ENCODE results near the gene FNBP1L.

The FNBP1L gene

GRCh38 chr1:93569489-93569888 is 121.6 kb downstream of the FNBP1L start:
- no peak for DNase-seq (ENCODE audit: low read depth in 2 of 2, low spot score in 1 of 2)

GRCh38 chr1:93571623-93572310 is 123.8 kb downstream of the FNBP1L start:
- DNase-seq (ENCODE audit: low read depth in 2 of 2, low spot score in 1 of 2) = no peak

- DNase-seq (ENCODE audit: low read depth in 2 of 2, low spot score in 1 of 2) = no peak
Measured at GRCh38 chr1:93573940-93574469, 126.1 kb downstream of the FNBP1L start.

GRCh38 chr1:93574511-93574910 is 126.6 kb downstream of the FNBP1L start:
- DNase-seq (ENCODE audit: low read depth in 2 of 2, low spot score in 1 of 2) = no peak

GRCh38 chr1:93574991-93575390 is 127.1 kb downstream of the FNBP1L start:
- no peak for DNase-seq (ENCODE audit: low read depth in 2 of 2, low spot score in 1 of 2)

GRCh38 chr1:93575621-93576284 is 127.8 kb downstream of the FNBP1L start:
- DNase-seq (ENCODE audit: low read depth in 2 of 2, low spot score in 1 of 2) = no peak

- no peak for DNase-seq (ENCODE audit: low read depth in 2 of 2, low spot score in 1 of 2)
Measured at GRCh38 chr1:93576346-93576745, 128.4 kb downstream of the FNBP1L start.

- no peak for DNase-seq (ENCODE audit: low read depth in 2 of 2, low spot score in 1 of 2)
Measured at GRCh38 chr1:93576746-93577145, 128.8 kb downstream of the FNBP1L start.

GRCh38 chr1:93577536-93578432 is 129.9 kb downstream of the FNBP1L start:
- no peak for DNase-seq (ENCODE audit: low read depth in 2 of 2, low spot score in 1 of 2)

- no peak for DNase-seq (ENCODE audit: low read depth in 2 of 2, low spot score in 1 of 2)
Measured at GRCh38 chr1:93578433-93578830, 130.5 kb downstream of the FNBP1L start.

- no peak for DNase-seq (ENCODE audit: low read depth in 2 of 2, low spot score in 1 of 2)
Measured at GRCh38 chr1:93578911-93579825, 131.2 kb downstream of the FNBP1L start.

GRCh38 chr1:93579891-93580290 is 132.0 kb downstream of the FNBP1L start:
- no peak for DNase-seq (ENCODE audit: low read depth in 2 of 2, low spot score in 1 of 2)

GRCh38 chr1:93581917-93582850 is 134.3 kb downstream of the FNBP1L start:
- DNase-seq (ENCODE audit: low read depth in 2 of 2, low spot score in 1 of 2) = no peak

GRCh38 chr1:93584261-93585003 is 136.5 kb downstream of the FNBP1L start:
- DNase-seq (ENCODE audit: low read depth in 2 of 2, low spot score in 1 of 2) = no peak

- no peak for DNase-seq (ENCODE audit: low read depth in 2 of 2, low spot score in 1 of 2)
Measured at GRCh38 chr1:93585059-93585966, 137.4 kb downstream of the FNBP1L start.

- no peak for DNase-seq (ENCODE audit: low read depth in 2 of 2, low spot score in 1 of 2)
Measured at GRCh38 chr1:93587354-93587753, 139.4 kb downstream of the FNBP1L start.

- DNase-seq (ENCODE audit: low read depth in 2 of 2, low spot score in 1 of 2) = no peak
Measured at GRCh38 chr1:93588206-93588605, 140.3 kb downstream of the FNBP1L start.

- DNase-seq (ENCODE audit: low read depth in 2 of 2, low spot score in 1 of 2) = no peak
Measured at GRCh38 chr1:93588955-93589354, 141.0 kb downstream of the FNBP1L start.

All from stimulated activated CD8-positive, alpha-beta memory T cell treated with anti-CD3 and anti-CD28 coated beads, Interleukin-4, amount 100 ng/mL, for 4 hours (primary cell).